HG03378 (cell line): ENCODE measurements around the gene RAB3C.
A peak's percentile ranks its signal among the peaks of the same experiment; 100 is the strongest.

Experiments
- ATAC-seq: cut with Tn5 transposase; IDR thresholded peaks from one replicate; pipeline ENCODE4 v1.9.1; 2021; ENCODE audit warnings: mild to moderate bottlenecking, moderate library complexity; ENCODE audit not compliant: unreplicated experiment

The RAB3C gene

DNA sequence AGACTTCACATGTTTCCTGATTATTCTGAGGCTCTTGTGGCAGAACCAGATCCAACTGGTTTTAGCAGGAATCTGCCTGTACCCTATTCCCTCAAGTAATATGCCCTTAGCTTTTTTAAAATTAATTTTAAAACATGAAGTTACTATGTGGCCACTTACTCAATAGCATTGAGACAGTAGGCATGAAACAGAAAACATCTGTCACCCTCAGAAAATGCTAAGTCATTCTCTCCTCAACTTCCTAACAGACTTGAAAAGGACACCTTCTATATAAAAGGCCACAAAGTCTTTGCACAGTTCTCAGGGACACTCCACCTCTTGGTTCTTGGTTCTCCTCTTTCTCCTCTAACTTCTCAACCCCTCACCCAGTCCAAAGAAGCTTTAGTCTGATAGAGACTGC, 277.8 kb downstream of the RAB3C start:
- no peak for ATAC-seq

DNA sequence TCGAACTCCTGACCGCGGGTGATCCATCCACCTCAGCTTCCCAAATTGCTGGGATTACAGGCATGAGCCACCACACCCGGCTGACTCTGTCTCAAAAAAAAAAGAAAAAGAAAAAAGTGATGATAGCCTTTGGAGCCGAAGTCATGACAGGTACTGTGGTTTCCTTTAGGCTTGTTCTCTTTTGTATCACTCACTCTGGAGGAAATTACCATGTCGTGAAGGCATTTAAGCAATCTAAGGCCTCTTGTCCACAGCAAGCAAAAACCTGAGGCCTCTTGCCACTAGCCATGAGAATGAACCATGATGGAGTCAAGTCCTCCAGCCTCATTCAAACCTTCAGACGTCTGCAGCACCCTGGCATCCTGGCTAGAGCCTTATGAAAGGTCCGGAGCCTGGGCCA, 286.1 kb downstream of the RAB3C start:
- no peak for ATAC-seq

- ATAC-seq, result no peak
These were observed 288.9 kb downstream of the RAB3C start for GRCh38 chr5:58871648-58872242.

- ATAC-seq, result no peak
These were observed 289.9 kb downstream of the RAB3C start for GRCh38 chr5:58872670-58873273.

GRCh38 chr5:58875599-58875998, 292.7 kb downstream of the RAB3C start:
- ATAC-seq, result no peak

GRCh38 chr5:58885260-58885659, 302.4 kb downstream of the RAB3C start:
- peak; percentile 82 for ATAC-seq

GRCh38 chr5:58886315-58887207, 303.7 kb downstream of the RAB3C start:
- ATAC-seq, result peak; percentile 62

GRCh38 chr5:58887311-58887710, 304.4 kb downstream of the RAB3C start:
- ATAC-seq, result no peak

GRCh38 chr5:58887721-58888409, 305.0 kb downstream of the RAB3C start:
- ATAC-seq, result no peak

GRCh38 chr5:58890265-58890664, 307.4 kb downstream of the RAB3C start:
- ATAC-seq, result no peak

DNA sequence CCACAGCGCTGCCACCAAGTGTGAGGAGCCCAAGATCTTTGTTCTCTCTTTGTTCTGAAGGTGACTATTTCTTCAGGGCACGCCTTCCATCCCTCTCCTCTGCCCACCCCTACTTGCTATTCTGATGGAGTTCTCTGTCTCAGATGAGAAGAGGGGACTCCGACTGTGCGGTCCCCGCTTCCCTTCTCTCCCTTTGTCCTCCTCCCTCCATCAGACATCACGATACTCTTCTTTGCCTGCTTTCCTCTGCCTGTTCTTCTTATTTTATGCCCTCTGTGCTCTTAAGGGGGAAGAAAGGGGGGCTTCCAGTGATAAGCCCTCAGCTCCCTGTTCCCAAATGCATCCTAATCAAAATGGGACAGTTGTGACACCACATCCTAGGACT, 307.8 kb downstream of the RAB3C start:
- no peak for ATAC-seq

GRCh38 chr5:58891086-58891970, 308.5 kb downstream of the RAB3C start:
- ATAC-seq, result no peak

DNA sequence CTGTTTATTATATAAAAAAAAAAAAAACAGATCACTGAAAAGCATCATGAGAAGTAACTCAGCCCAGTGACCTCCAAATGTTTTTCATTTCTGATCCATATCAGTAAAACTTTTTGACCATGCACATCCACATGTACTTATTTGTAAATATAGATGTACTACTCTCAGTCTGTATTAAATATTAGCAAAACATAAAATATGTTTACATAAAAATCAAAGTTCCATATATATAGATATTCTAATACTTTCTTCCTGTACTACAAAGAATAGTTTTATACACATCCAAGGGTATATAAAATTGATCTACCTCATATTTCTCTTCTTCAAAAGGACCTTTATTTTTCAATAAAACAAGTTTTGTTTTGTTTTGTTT, 309.1 kb downstream of the RAB3C start:
- ATAC-seq, result no peak

DNA sequence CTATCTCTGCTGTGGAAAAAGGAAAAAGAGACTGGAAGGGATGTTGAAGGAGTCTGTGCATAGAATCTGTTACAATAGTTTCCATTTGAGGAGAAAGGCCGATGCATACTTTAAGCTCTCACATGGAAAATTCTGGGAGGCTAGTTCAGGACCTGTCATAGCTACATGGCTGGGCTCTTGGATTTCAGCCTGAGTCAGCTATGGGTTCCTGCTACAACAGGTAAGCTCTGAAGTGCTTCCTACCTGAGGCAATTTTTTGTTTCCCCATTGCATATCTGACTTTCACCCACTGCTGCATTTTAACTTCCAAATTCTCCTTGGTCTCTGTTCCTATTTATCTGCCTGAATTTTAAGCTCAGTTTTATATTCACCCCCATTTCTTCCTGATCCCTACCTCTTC, 310.7 kb downstream of the RAB3C start:
- ATAC-seq, result no peak

DNA sequence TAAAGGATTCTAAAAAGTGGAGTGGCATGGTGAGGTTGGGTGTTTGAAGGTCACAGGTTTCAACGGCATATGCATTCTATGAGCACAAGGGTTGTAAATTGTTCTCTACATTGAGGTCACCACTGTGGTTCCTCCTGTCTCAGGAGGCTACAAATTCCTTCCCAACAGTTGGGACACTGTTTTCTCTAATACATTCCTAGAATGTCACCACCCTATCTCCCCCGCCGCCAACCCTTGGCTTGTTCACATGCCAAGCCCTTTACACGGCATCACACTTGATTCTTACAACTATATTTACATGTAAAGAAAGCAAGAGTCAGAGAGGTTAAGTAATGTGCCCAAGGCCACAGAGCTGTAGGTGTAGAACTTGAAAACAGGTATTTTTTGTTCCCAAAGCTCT, 315.1 kb downstream of the RAB3C start:
- no peak for ATAC-seq

GRCh38 chr5:58898538-58898937, 315.7 kb downstream of the RAB3C start:
- ATAC-seq, result no peak

DNA sequence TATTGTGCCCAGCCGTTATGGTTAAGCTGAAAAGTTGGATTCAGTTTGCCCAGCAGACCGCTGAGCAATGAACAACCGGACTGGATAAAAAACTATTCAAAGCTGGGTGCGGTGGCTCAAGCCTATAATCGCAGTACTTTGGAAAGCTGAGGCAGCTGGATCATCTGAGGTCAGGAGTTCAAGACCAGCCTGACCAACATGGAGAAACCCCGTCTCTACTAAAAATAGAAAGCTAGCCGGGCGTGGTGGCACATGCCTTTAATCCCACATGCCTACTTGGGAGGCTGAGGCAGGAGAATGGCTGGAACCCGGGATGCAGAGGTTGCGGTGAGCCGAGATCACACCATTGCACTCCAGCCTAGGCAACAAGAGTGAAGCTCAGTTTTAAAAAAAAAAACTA, 318.4 kb downstream of the RAB3C start:
- ATAC-seq, result no peak

DNA sequence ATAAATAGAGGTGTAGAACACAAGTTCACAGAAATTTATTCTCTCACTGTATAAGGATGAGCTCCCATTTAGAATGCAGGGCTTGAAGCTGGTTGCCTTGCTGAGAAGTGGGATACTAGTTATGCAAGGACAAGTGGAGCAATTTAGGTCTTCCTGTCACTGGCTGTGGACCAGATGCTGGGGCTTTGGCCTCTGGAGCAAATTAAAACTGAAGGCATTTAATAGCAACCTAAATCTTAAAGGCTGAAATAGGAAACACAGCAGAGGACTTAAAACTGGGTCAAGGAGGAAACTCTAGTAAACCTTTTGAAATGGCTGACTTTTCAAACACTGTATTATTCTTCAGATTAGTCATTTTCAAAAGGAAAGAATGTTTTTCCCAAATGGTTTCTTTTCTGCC, 319.4 kb downstream of the RAB3C start:
- no peak for ATAC-seq

DNA sequence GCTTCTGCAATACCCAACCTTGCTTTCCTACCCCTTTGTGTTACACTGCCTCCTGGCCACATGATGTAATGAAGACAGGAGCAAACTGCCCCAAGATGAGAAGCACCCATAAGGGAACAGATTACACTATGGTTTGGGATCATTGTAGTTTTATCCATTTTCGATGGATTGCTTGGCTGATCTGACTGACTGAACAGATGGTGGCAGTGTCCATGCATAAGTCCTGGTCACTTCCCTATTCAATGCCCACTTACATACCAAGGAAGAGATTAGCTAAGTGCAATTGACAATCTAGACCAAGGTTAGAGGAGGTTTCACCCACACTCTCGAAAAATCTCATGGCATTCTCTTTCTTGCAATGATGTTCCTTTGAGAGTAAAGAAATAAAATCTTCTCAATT, 319.9 kb downstream of the RAB3C start:
- no peak for ATAC-seq

DNA sequence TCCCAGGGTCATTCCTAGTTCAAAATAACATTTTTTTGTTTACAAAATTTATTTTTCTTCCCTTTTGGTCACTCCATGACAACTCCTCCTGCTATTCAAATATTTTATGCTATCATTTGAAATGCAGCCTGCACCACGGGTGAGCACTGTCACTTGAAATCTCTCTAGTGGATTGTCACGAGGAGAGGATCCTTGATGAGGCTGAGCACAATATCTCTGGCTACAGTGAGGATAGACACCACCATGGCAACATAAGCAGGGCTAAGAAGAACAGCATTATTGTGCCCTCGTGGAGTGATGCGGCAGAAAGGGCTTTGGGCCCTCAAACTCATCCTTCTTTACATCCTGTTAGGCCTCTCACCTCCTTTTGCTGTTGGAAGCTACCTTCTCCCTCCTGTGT, 321.9 kb downstream of the RAB3C start:
- no peak for ATAC-seq

DNA sequence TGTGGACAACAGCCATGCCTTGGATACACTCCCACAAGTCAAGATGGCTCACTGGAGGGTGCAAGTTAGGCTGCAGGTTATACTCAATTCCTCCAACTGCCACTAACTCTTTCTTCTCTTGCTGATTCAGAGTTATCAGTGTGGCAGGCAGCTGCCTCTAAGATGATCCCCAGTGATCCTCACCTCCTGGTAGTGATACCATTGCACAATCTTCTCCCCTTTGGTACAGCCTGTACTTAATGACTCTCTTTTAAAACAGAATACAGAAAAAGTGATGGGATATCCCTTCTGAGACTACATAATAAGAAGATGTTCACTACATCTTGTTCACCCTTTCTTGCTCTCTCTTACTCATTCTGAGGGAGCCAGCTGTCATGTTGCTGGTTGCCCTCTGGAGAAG, 323.1 kb downstream of the RAB3C start:
- no peak for ATAC-seq
